IPS DF 6.9 (cell line): ENCODE measurements around the gene MS4A15.

Source experiments
- DNase-seq: peaks from one replicate; pipeline ENCODE4 v3.0.0-alpha.2; 2013; ENCODE audit warnings: low read depth, low spot score
- H3K27ac ChIP-seq: one replicate; pipeline ENCODE4 v1.5.1; 2013; ENCODE audit warnings: low read length, control low read depth
- H3K27me3 ChIP-seq: 2 replicates; pipeline ENCODE4 v1.6.1; 2013; ENCODE audit warnings: mild to moderate bottlenecking, low read length; ENCODE audit not compliant: control insufficient read depth, insufficient read depth
- H3K36me3 ChIP-seq: 2 replicates; pipeline ENCODE4 v1.6.1; 2013; ENCODE audit warnings: low read length; ENCODE audit not compliant: control insufficient read depth, insufficient read depth
- H3K4me1 ChIP-seq: 2 replicates; pipeline ENCODE4 v1.6.1; 2013; ENCODE audit warnings: low read length; ENCODE audit not compliant: control insufficient read depth, insufficient read depth
- H3K4me3 ChIP-seq: 2 replicates; pipeline ENCODE4 v1.5.1; 2013; ENCODE audit warnings: mild to moderate bottlenecking, low read length
- H3K9me3 ChIP-seq: 2 replicates; pipeline ENCODE4 v1.6.1; 2013; ENCODE audit warnings: low read length, inconsistent platforms; ENCODE audit not compliant: control insufficient read depth, insufficient read depth
- WGBS: extraction: QIAGEN DNeasy Blood & Tissue Kit; methylation state at CpG from one replicate; pipeline ENCODE4 v1.1.7; 2013; ENCODE audit warnings: mixed read lengths, missing lambda C conversion rate; ENCODE audit not compliant: insufficient read length, insufficient coverage; 5-methylcytosine and 5-hydroxymethylcytosine counted together

MS4A15 gene

DNA sequence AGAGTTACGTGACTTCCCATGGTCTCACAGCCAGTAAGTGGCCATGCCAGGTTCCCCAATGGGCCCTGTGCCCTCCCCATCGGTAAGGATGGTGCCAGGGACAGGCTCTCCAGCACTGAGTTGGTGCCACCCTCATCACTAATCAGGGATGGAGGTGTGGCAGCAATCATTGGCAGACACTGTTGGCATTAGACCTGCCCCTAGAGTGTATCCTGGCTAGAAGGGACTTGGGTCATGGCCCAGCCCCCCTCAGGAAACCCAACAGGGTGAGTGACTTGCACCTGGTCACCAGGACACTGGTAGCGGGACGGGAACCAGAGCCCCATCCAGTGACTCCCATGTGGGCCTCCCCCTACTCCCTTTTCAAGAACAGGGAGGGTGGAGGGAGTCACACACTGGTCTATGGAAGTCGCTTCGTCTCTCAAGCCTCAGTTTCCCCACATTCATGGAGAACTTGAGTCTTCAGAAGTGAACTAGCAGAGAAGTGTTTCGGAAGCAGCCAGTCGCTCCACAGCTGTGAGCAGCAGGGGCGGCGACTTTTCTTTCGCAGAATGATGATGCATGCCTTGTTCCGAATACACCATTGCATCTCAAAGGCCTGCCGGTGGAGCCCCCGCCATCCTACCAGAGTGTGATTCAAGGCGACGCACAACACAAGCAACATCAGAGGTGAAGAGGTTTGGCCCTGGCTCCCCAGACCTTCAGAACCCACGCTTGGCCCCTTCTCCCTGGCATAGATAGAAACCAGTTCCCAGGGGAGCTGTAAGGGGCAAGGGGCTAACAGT, 41.4 kb downstream of the MS4A15 start:
- no peaks in the 10 kb centered on the region for H3K36me3 ChIP-seq
- no CpG with 5 or more reads among the region's 17 CpGs for WGBS
- H3K27ac ChIP-seq, result no peak overlapping the region

DNA sequence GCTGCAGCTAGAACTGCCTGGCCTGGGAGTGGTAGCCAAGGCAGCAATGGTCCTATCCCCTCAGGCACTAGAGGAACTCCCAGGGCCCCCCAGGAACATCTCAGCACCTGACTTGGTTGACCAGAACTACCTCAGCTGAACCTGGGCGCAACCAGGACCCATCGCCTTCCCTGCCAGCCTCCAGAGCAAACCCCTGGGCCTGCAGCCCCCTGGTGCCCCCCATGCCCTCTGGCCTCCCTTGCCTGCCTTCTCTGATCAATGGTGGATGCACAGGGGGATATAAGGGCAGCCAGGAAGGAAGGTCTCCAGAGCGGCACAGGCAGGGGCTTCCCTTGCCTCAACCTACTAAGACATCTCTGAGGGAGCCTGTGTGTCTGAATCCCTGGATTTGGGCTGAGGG, 42.0 kb downstream of the MS4A15 start:
- H3K4me1 ChIP-seq, result no peaks in the 10 kb centered on the region
- no peaks in the 10 kb centered on the region for H3K36me3 ChIP-seq
- no CpG with 5 or more reads among the region's 3 CpGs for WGBS
- no peaks in the 10 kb centered on the region for H3K9me3 ChIP-seq
- H3K27ac ChIP-seq, result no peak overlapping the region
- no peak overlapping the region for H3K4me3 ChIP-seq
- H3K27me3 ChIP-seq, result no peaks in the 10 kb centered on the region
- DNase-seq, result no peak

More for the DNA sequence above, 41.4 kb downstream of the MS4A15 start:
- no peak for DNase-seq
- H3K4me3 ChIP-seq, result no peak overlapping the region
- H3K27me3 ChIP-seq, result no peaks in the 10 kb centered on the region
- H3K4me1 ChIP-seq, result no peaks in the 10 kb centered on the region
- no peaks in the 10 kb centered on the region for H3K9me3 ChIP-seq

DNA sequence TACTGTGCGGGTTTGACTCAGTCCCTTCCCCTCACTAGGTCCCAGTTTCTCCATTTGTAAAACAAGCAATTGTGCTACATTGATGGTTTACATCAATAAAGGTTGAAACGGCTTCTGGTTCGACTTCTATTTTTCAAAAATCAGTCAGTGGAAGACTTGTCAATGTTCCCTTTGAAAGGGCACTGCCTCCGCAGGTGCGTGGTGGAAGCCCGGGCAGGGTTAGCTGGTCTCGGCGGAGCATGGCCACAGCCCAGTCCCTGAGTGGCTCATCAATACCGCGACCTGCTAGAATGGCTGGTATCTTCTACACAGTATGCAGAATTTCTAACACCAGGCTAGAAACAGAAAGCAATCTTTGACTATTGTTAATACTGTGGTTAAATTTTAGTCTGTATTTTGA, 44.5 kb downstream of the MS4A15 start:
- no peaks in the 10 kb centered on the region for H3K36me3 ChIP-seq
- no peak for DNase-seq
- H3K9me3 ChIP-seq, result no peaks in the 10 kb centered on the region
- H3K27me3 ChIP-seq, result no peaks in the 10 kb centered on the region
- no peaks in the 10 kb centered on the region for H3K4me1 ChIP-seq
- no peak overlapping the region for H3K27ac ChIP-seq
- H3K4me3 ChIP-seq, result no peak overlapping the region
- no CpG with 5 or more reads among the region's 10 CpGs for WGBS

DNA sequence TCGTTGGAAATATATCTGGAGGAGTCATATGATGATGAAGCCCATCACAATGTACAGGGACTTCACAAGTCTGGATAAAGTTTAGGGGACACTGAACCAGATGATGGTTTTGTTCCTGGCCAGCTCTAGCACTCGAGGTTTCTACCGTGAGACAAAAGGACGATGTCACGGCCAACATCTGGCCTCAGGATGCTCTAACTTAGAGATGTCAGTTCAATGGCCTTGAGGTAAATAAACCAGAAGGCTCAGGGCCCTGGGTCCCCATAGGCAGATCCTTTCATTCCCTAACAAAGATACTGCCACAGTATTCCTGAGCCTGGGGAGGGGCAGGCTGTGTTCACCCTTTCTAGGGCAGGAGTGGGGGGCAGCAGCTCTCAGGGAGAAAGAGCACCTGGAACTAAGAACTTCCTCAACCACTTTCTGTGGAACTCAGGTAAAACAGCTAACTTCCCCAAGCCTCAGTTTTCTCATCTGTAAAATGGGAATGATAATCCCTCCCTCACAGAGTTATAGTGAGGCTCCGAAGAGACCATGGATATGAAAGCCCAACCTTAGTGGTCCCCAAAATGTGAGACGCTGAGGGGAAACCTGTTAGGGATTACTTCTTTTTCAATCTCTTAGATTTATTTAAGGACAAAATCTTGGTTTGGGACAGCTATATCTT, 46.7 kb downstream of the MS4A15 start:
- no peaks in the 10 kb centered on the region for H3K36me3 ChIP-seq
- H3K27me3 ChIP-seq, result no peaks in the 10 kb centered on the region
- no peaks in the 10 kb centered on the region for H3K4me1 ChIP-seq
- WGBS, result no CpG with 5 or more reads among the region's 7 CpGs
- no peak overlapping the region for H3K27ac ChIP-seq
- H3K9me3 ChIP-seq, result no peaks in the 10 kb centered on the region
- no peak for DNase-seq
- no peak overlapping the region for H3K4me3 ChIP-seq

DNA sequence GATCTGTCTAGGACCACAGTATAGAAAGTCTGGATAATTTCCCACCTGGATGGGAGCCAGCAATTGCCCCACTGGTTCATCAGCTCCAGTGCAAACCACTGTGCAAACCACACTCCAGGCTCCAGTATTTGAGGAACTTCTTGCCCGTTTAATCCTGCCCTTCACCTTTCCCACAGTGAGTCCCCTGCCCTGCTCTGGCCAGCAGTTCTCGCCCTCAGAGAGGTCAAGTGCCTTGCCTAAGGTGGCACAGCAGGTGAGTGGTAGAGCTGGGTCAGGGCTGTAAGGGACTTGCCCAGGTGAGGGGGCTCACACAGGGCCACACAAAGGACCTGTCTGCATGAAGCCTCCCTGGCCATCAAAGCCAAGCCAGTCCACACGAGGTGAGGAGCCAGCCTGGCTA, 52.6 kb downstream of the MS4A15 start:
- WGBS, result no CpG with 5 or more reads among the region's 3 CpGs
- DNase-seq, result no peak
- Histone ChIP-seq H3K27ac (no peak overlapping the region), H3K27me3 (no peaks in the 10 kb centered on the region), H3K36me3 (no peaks in the 10 kb centered on the region), H3K9me3 (no peaks in the 10 kb centered on the region), H3K4me3 (no peak overlapping the region), H3K4me1 (no peaks in the 10 kb centered on the region)

DNA sequence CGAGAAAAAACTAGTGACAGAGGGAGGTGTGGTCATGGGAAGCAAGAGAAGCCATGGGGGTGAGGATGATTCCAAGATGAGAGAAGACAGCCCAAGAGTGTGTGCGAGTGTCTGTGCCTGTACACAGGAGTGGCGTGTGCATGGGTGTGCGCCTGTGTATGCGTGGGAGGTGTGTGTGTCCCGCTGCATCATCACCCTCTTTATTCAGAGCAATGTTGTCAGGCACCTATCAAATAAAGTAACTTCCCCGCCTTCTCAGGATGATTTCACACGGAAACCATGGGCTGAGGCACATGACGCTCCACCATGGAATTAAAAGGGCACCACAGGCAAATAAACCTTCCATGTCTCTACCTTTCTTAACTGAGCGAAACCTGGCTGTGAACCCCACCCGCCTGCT, 53.0 kb downstream of the MS4A15 start:
- H3K27ac ChIP-seq, result no peak overlapping the region
- WGBS, result no CpG with 5 or more reads among the region's 11 CpGs
- H3K4me3 ChIP-seq, result no peak overlapping the region
- no peaks in the 10 kb centered on the region for H3K9me3 ChIP-seq
- H3K27me3 ChIP-seq, result no peaks in the 10 kb centered on the region
- DNase-seq, result no peak
- no peaks in the 10 kb centered on the region for H3K4me1 ChIP-seq
- no peaks in the 10 kb centered on the region for H3K36me3 ChIP-seq

GRCh38 chr11:60810151-60810550, 53.5 kb downstream of the MS4A15 start:
- H3K36me3 ChIP-seq, result no peaks in the 10 kb centered on the region
- no CpG with 5 or more reads among the region's 4 CpGs for WGBS
- no peak overlapping the region for H3K27ac ChIP-seq
- no peak overlapping the region for H3K4me3 ChIP-seq
- no peaks in the 10 kb centered on the region for H3K27me3 ChIP-seq
- no peaks in the 10 kb centered on the region for H3K9me3 ChIP-seq
- no peaks in the 10 kb centered on the region for H3K4me1 ChIP-seq
- no peak for DNase-seq

GRCh38 chr11:60810569-60810968, 53.9 kb downstream of the MS4A15 start:
- Histone ChIP-seq H3K4me1 (no peaks in the 10 kb centered on the region), H3K27me3 (no peaks in the 10 kb centered on the region), H3K4me3 (no peak overlapping the region), H3K36me3 (no peaks in the 10 kb centered on the region), H3K27ac (no peak overlapping the region), H3K9me3 (no peaks in the 10 kb centered on the region)
- DNase-seq, result no peak
- no CpG with 5 or more reads among the region's 8 CpGs for WGBS

DNA sequence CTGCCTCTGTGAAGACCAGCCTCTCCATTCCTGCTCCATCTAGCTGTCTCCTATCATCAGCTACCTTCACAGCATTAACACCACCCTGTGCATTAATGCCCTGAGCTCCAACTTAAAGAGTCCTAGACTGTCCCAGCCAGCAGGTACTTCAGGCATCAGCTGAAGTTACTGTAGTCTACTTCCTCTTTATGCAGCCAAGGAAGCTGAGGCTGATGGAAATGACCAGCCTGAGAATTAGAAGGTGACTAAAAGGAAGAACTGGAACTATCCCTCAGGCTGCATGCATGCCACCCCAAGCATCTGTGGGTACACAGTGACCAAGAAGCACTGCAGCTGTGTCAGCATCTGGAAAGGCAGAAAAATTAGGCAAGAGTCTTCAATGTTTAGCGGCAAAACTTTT, 56.7 kb downstream of the MS4A15 start:
- WGBS, result no CpG with 5 or more reads among the region's 1 CpG
- Histone ChIP-seq H3K27ac (no peak overlapping the region), H3K4me1 (no peaks in the 10 kb centered on the region), H3K4me3 (no peak overlapping the region), H3K27me3 (no peaks in the 10 kb centered on the region), H3K36me3 (no peaks in the 10 kb centered on the region), H3K9me3 (no peaks in the 10 kb centered on the region; the same call in 1 of the 2 replicates)
- DNase-seq, result no peak

DNA sequence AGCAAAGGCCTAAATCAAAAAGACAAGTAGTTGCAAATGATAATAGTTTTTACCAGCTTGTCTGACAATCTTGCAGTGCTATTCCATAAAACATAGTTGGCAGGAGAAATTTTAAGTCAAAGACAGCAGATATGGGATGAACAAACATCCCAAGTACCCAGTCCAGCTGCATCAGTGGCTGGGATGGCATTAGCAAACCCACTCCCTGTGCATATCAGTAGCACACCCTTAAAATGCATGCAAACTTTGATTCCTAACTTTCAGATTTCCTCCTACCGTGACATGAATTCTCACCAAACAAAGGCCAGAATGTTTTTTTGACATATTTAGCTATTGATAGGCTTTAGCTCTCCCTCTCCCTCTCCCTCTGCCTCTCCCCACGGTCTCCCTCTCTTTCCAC, 57.4 kb downstream of the MS4A15 start:
- Histone ChIP-seq H3K9me3 (no peaks in the 10 kb centered on the region; the same call in 1 of the 2 replicates), H3K27ac (no peak overlapping the region), H3K4me1 (no peaks in the 10 kb centered on the region), H3K4me3 (no peak overlapping the region), H3K27me3 (no peaks in the 10 kb centered on the region), H3K36me3 (no peaks in the 10 kb centered on the region)
- DNase-seq, result no peak
- no CpG with 5 or more reads among the region's 2 CpGs for WGBS
